ENCODE measurements around the gene NME7.

GRCh38 chr1:169120066-169120465 is 247.5 kb downstream of the NME7 start:
- TF ChIP-seq CTCF (IDR thresholded peaks at IDR 0.05) (no peak), POLR2AphosphoS5 (IDR thresholded peaks at IDR 0.05) (no peak), EP300 (IDR thresholded peaks at IDR 0.05; ENCODE audit: low read depth) (no peak)
